Breast epithelium (tissue), 3 donors: ENCODE results near the gene RPL39L.

ENCODE experiments used
- CTCF ChIP-seq, 3 donors: fragments of 450-650 bp; IDR thresholded peaks; one replicate each; pipeline ENCODE4 v1.5.1; 2016 to 2017; ENCODE audit warnings: antibody characterized with exemption in 3 of 3, mild to moderate bottlenecking in 3 of 3, moderate library complexity in 3 of 3
- POLR2A ChIP-seq: fragments of 450-650 bp; IDR thresholded peaks from one replicate; pipeline ENCODE4 v1.6.1; 2016; ENCODE audit warnings: antibody characterized with exemption, mild to moderate bottlenecking, moderate library complexity
- POLR2AphosphoS5 ChIP-seq, 3 donors: sonication (generic); formaldehyde crosslinking; IDR thresholded peaks; one replicate each; pipeline ENCODE4 v1.6.1; 2017; ENCODE audit warnings: antibody characterized with exemption in 3 of 3

DNA sequence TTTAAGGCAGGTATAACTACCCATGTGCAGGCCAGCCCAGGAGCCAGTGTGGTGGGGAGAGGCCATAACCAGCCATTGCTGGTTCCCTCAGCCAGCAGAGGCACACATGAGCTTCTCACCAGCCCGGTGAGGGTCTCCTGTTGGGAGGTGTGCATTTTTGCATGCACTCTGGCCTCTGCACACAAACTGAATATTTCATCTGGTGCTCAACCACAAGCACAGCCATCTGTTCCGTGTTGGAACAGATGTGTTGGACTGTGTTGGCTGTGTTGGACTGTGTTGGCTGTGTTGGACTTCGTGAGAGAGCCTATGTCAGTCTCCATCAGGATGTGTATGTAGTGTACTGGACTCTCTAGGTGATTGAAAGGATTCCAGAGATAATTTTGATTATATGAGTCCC is 67.2 kb downstream of the RPL39L start:
- TF ChIP-seq POLR2A (no peak), CTCF (IDR thresholded peaks at IDR 0.05) (no peak), POLR2AphosphoS5 (IDR thresholded peaks at IDR 0.05) (no peak)
